ENCODE results near the gene ZFPL1. TPM values are rescaled to one million over a fixed set of nuclear protein-coding genes. Genes with fewer than 3 reads are reported as not detected.

ZFPL1 gene
- total RNA-seq, 1 donor from 2014 or later: 46.2 TPM

DNA sequence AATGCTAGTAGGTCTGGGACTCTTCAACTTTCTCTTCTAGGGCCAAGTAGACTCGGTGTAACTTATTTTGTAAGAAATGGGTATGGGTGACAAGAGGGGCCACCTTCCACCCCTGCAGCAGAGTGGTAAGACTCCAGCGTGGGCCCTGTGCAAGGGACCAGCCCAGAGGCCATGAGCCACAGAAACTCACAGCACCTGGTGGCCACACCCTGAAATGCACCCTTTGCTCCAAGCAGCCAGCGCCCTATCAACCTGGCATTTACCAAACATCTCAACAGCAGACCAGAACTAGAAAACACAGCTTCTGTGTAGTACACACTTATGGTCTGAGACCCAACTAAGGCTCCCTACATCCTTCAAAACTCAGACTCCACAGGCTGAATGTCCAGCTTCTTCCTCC, 5.9 kb upstream of the ZFPL1 start:
- peak in 1 of 2 experiments; percentile 57 for DNase-seq (ENCODE audit: low spot score in 2 of 2, unreplicated experiment in 2 of 2)
- H3K9me3 Mint-ChIP-seq: no peaks in the 10 kb centered on the region
- TF ChIP-seq CTCF (IDR thresholded peaks at IDR 0.05; ENCODE audit: unreplicated experiment): peak; percentile 84
- peaks cover 6% of the 10 kb centered on the region for H3K4me1 Mint-ChIP-seq
- no peak overlapping the region for H3K27ac Mint-ChIP-seq
- H3K36me3 Mint-ChIP-seq: peaks cover 12% of the 10 kb centered on the region
- no peak overlapping the region for H3K4me3 Mint-ChIP-seq
- no peaks in the 10 kb centered on the region for H3K27me3 Mint-ChIP-seq (ENCODE audit: low read depth)

GRCh38 chr11:65078786-65079342, 5.2 kb upstream of the ZFPL1 start:
- no peak for DNase-seq (ENCODE audit: low spot score in 2 of 2, unreplicated experiment in 2 of 2)
- no peak for TF ChIP-seq CTCF (IDR thresholded peaks at IDR 0.05; ENCODE audit: unreplicated experiment)
- Mint-ChIP-seq H3K27me3 (ENCODE audit: low read depth) (no peaks in the 10 kb centered on the region), H3K27ac (no peak overlapping the region), H3K4me1 (peaks cover 12% of the 10 kb centered on the region), H3K9me3 (no peaks in the 10 kb centered on the region), H3K36me3 (peaks cover 12% of the 10 kb centered on the region), H3K4me3 (no peak overlapping the region)

GRCh38 chr11:65083134-65083833, 738 bp upstream of the ZFPL1 start:
- peak overlapping the region; percentile 99 for H3K27ac Mint-ChIP-seq
- no peak for DNase-seq (ENCODE audit: low spot score in 2 of 2, unreplicated experiment in 2 of 2)
- peaks cover 14% of the 10 kb centered on the region for H3K36me3 Mint-ChIP-seq
- H3K9me3 Mint-ChIP-seq: no peaks in the 10 kb centered on the region
- H3K27me3 Mint-ChIP-seq (ENCODE audit: low read depth): no peaks in the 10 kb centered on the region
- H3K4me3 Mint-ChIP-seq: peak overlapping the region; percentile 96
- no peak for TF ChIP-seq CTCF (IDR thresholded peaks at IDR 0.05; ENCODE audit: unreplicated experiment)
- peaks cover 25% of the 10 kb centered on the region for H3K4me1 Mint-ChIP-seq

DNA sequence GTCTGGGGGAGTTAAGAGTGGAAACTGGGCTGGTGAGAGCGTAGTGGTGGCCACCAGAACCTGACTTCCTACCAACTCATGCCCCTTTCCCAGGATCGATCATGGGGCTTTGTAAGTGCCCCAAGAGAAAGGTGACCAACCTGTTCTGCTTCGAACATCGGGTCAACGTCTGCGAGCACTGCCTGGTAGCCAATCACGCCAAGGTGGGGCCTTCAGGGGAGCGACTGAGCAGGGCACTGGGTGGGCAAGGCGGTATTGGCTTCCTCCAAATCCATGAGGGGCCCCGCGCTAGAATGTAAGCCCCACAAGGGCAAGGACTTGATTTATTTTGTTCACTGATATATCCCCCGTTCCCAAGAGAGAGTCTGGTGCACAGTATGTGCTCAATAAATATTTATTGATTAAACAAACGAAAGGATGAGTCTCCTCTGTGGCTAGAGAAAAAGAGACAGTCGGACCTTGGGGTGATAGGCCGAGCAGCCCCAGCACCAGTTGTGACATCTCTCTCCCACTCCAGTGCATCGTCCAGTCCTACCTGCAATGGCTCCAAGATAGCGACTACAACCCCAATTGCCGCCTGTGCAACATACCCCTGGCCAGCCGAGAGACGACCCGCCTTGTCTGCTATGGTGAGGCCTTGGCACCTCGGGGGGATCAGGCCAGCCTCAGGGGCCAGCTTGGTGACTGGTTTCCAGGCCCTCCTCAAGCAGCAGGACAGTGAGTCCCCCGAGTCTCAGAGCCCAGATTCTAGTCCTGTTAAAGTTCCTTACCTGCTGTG, 765 bp downstream of the ZFPL1 start:
- H3K27ac Mint-ChIP-seq: peak overlapping the region; percentile 99
- TF ChIP-seq CTCF (IDR thresholded peaks at IDR 0.05; ENCODE audit: unreplicated experiment): no peak
- DNase-seq (ENCODE audit: low spot score in 2 of 2, unreplicated experiment in 2 of 2): no peak
- H3K9me3 Mint-ChIP-seq: no peaks in the 10 kb centered on the region
- H3K4me1 Mint-ChIP-seq: peaks cover 25% of the 10 kb centered on the region
- H3K4me3 Mint-ChIP-seq: peak overlapping the region; percentile 96
- H3K27me3 Mint-ChIP-seq (ENCODE audit: low read depth): no peaks in the 10 kb centered on the region
- peaks cover 18% of the 10 kb centered on the region for H3K36me3 Mint-ChIP-seq

- DNase-seq (ENCODE audit: low spot score in 2 of 2, unreplicated experiment in 2 of 2): no peak
- Mint-ChIP-seq H3K27me3 (ENCODE audit: low read depth) (no peaks in the 10 kb centered on the region), H3K4me1 (peaks cover 25% of the 10 kb centered on the region), H3K4me3 (peak overlapping the region; percentile 96), H3K36me3 (peaks cover 15% of the 10 kb centered on the region), H3K9me3 (no peaks in the 10 kb centered on the region), H3K27ac (peak overlapping the region; percentile 2)
- TF ChIP-seq CTCF (IDR thresholded peaks at IDR 0.05; ENCODE audit: unreplicated experiment): no peak
These were observed 1.4 kb downstream of the ZFPL1 start for GRCh38 chr11:65085446-65085845.
